Activated CD4-positive, alpha-beta T cell treated with anti-CD3 and anti-CD28 coated beads, Interleukin-2, Interleukin-6, amounts not matched to agents 100 ng/mL and 50 ng/mL, durations not matched to agents 16 hours and 8 hours (primary cell): ENCODE results near the gene YTHDF1.
A peak's percentile ranks its signal among the peaks of the same experiment; 100 is the strongest.
"Not testable (repeated sequence)": the region's sequence is repeated elsewhere in the genome, so short reads cannot be mapped to it uniquely, and the experiment has no call there.

Experiments
- DNase-seq: peaks from one replicate; pipeline ENCODE4 v3.0.0-alpha.2; 2020

Gene YTHDF1

DNA sequence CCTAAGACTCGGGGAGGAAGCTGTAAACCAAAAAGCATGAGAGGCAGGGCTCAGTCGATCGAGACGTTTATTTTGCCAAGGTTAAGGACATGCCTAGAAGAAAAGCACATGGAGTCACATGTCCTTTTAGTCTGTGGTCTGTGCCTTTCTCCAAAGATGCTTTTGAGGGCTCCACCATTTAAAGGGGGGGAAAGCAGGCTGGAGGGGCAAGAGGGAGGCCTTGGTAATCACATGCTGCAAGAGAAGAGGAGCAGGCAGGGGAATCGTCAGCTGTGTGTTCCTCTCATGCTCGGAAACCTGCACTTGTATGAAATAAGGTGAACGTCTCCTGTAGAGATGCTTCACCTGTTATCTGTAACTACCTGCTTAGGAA, 9.1 kb upstream of the YTHDF1 start:
- no peak for DNase-seq

DNA sequence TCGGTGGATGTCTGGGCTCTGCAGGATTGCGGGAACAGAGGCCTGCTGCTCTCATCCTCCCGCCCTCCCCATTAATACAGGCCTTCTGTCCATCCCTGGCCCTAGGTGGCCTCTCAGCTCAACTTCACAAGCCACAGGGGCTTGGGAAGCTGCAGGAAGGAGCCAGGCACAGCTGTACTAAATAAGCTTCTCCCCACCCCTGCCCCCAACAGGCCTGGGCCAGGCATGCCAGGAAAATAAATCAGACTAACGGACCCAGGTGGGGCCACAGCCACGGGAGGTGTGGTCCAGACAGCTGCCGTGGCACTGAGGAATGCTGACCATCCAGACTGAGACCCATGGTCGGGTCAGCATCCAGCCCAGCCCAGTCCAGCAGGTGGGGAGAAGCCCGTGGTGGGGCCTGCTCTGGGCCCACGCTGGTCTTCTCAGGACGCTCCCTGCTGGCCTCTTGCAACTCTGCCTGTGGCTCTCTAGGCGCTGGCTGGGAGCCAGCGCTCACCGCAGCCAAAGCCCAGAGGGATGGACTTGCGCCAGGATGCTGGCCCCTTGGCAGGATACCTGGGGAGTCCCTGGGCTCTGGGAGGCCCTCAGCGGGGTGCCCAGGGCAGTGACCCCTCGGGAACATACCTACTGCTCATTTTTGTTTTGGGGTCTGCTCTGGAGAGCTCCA, 8.6 kb upstream of the YTHDF1 start:
- DNase-seq: no peak

DNA sequence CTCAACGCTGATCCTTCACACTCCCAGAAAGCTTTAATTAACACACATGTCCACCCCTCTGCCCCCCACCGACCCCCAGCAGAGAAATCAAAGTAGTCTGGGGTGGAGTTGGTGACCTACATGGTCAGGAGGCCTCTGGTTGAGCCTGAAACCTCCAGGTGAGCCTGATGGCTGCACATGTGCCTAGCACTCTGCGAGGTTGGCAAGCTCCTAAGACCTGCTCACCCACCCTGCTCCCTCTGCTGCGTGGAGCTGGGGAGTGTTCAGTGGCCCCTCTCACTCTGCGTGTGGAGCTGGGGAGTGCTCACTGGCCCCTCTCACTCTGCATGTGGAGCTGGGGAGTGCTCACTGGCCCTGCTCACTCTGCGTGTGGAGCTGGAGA, 7.9 kb upstream of the YTHDF1 start:
- no peak for DNase-seq

DNA sequence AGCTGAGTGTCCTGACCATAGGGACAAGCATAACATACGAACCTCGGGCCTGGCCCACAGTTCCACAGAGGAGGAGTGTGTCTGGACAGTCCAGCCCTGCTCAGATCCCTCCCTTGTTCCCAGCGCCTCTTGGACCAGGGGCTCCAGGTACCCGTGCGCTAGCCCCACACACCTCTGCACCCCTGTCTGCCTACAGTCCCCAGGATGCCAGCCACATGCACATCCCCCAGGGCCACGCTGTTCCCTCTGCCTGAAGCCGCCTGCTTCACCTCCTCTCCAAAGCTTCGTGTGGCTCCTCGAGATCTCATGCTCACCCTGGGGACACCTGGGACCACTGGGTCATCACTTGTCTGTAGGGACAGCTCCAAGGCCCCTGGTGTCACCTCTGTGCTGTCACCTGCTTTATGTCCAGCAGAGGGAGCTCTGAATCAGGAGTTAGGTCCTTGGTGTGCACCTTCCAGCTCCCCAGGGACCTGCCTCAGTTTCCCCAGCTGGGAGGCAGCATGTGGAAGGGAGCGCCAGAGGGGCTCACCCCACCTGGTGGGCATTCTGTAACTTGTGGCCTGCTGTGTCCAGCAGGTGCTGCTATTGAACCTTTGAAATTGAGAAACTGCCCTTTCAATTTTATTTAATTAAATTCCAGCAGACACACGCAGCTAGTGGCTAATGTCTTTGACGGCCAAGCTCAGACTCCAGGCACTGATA, 7.3 kb upstream of the YTHDF1 start:
- DNase-seq: peak; percentile 63

DNA sequence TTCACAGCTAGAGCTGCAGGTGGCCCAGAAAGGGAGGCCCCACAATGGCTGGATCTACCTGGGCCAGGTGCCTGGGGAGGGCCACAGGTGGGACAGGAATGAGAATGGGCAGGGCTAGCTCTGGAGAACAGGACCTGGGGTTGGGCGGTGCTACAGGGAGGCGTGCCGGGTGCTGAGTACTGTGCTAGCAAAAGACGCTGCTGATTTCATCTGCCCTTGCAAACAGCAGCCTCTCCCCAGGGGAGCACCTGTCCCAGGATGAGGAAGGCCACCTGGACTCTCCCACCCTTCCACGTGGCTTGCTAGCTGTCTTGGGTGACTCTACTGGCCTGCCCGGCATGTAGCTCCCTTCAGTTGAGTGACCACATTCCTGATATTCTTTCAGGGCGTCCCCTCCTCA, 6.6 kb upstream of the YTHDF1 start:
- DNase-seq: no peak

DNA sequence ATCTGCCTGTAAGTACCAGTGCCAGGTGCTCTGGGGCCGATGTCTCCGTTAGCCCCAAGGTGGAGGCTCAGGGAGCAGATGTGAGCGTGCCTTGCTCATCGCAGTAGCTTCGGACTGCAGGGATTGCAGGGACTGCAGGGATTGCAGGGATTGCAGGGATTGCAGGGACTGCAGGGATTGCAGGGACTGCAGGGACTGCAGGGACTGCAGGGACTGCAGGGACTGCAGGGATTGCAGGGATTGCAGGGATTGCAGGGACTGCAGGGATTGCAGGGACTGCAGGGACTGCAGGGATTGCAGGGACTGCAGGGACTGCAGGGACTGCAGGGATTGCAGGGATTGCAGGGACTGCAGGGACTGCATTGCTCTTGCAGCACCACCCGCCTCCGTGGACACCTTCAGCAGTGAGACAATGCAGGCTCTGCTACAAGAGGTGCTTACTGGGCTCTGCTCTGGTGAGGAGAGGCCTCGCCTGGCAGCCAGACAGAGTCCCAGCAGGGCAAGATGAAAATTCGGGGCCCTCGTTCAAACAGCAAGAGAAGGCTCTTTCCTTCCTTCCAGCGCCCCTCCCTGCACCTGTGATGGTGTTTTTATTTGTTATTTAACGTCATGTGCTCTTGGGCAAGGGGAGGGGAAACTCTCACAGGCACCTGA, 5.6 kb upstream of the YTHDF1 start:
- not testable (repeated sequence) for DNase-seq

DNA sequence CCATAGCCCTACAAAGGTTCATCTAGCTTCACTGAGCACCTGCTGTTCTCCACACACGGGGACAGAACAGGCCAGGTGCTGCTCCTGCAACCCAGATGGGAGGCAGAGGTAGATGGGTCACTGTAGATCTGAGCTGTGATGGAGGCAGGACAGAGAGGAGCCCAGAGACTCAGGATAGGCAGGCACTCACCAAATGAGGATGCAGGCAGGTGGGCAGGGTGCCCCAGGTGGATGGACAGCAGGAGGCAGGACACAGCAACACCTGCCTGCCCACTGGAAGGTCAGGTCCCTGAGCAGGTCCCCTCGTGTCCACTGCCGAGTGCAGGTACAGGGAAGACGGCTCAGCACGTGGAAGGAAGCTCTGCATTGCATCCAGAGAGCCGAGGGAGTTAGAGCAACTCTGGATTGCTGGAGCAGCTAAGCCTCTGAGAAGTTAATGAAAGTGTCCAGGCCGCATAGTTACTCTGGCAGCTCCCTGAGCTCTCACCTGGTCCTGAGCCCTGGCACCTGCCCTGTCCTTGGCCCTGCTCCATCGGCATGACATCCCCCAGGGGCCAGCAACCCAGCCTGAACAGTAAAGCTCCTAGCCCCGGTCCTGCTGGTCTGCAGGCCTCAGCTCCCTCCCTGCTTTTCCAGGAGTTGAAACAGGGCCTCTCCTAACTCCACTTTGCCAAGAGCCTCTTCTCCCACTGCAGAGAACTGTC, 4.9 kb upstream of the YTHDF1 start:
- no peak for DNase-seq

DNA sequence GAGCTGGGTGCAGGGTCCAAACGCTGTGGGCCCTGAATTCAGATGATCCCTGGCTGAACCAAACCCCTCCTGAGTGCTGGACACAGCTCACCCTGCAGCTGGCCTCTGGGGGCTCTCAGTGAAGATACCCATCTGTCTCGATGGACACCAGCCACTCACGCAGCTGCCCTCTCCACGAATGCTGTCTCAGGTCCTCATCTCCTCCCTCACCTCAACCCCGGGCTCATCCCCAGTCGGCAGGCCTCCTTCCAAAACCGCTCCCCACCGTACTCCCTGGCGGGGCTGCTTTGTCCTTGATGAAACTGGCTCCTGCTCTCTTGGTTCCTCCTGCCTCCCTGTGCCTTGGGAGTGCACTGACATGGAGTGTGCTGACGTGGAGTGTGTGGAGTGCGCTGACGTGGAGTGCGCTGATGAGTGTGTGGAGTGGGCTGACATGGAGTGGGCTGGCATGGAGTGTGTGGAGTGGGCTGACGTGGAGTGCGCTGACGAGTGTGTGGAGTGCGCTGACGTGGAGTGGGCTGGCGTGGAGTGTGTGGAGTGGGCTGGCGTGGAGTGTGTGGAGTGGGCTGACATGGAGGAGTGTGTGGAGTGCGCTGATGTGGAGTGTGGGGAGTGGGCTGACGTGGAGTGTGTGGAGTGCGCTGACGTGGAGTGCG, 4.1 kb upstream of the YTHDF1 start:
- DNase-seq: no peak

DNA sequence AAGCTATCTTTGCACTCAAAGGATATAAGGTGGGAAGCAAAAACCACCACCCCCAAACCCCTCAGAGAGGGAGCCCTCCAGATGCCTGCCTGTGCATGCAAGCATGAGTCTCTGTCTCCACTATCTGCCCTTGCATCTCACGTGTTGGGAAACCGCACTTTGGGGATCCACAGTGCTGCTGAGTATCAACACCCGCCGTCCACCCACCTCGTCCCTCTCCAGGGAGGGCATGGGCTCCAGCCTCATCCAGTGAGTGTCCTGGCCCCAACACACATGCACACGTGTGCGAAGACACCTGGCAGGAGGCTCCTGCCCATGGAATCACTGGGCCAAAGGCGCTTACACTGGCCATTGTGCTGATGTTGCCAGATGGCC, 3.5 kb upstream of the YTHDF1 start:
- DNase-seq: no peak

DNA sequence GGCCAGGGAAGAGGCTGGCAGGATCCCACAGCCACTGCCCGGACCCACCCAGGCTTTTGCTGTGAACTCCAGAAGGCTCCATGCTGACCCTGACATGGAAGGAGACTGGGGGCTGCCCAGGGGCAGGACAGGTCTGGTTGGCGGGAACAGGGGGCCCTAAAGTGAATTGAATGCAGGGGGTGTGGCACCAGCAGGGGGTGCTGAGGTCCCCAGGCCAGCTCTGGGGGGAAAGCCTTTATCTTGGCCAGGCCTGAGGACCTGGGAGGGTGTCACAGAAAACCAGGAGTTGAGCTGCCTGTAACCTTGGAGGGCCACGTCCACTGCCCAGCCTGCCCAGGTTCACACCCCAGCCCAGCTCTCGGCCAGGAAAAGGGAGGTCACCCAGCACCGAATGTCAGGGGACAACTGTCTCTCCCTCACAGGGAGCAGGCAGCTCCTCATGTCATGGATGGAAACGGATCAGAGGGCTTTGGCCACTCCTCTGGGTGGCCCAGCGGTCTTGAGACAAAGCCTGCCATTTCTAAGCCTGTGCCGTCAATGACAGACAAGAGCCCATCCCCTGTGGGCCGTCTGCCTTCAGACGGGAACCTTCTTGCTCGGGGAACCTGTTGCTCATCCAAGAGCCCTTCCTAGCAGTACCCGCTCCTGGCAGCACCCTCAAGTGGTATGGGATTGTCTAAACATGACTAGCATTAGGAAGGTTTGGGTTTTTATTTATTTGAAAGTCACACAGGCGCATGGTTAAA, 2.9 kb upstream of the YTHDF1 start:
- DNase-seq: no peak

DNA sequence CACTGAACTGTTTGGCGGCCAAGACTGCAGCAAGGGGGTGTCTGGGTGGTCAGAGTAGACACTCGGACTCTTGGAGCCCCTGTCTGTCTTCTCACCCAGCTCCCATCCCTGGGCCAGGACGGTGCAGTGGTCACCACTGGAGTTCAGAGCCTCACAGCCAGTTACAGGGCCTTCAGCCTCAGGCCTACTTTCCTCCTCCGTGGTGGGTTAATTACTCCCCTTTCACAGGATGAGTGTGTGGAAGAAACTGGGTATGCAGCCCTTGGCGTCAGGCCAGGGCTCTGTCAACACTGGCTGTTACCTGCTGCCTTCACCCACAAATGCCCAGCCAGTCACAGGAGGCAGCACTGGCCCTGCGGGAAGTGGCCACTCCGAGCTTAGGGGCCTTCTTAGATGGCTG, 1.8 kb upstream of the YTHDF1 start:
- no peak for DNase-seq

DNA sequence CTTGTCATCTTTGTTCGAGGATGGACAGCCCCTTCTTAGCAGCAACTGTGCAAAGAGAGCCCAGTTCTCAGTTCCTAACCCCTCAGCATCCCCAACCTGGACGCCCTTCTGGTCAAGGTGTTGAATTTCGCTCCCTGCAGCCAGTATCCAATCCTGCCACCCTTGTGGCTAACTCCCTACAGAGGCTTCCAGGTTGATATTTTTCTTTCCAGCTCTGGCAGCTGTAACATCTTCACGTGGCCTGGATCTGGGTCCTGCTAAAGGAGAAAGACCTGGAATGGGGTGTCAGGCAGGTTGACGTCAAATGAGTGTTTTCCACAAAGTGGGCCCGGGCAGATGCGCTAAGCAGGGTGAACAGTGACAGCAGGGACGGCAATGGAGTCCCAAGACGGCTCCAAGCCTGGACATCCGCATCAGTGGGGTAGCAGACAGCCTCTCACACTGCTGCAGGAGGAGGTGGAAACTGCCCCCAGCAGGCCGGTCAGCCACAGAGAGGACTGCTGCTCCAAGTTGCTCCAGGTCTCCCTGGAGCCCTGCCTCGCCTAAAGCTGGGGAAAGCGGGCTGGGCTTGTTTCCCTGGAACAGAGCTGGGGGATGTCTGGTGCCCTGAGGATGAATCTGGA, 1.0 kb upstream of the YTHDF1 start:
- no peak for DNase-seq

DNA sequence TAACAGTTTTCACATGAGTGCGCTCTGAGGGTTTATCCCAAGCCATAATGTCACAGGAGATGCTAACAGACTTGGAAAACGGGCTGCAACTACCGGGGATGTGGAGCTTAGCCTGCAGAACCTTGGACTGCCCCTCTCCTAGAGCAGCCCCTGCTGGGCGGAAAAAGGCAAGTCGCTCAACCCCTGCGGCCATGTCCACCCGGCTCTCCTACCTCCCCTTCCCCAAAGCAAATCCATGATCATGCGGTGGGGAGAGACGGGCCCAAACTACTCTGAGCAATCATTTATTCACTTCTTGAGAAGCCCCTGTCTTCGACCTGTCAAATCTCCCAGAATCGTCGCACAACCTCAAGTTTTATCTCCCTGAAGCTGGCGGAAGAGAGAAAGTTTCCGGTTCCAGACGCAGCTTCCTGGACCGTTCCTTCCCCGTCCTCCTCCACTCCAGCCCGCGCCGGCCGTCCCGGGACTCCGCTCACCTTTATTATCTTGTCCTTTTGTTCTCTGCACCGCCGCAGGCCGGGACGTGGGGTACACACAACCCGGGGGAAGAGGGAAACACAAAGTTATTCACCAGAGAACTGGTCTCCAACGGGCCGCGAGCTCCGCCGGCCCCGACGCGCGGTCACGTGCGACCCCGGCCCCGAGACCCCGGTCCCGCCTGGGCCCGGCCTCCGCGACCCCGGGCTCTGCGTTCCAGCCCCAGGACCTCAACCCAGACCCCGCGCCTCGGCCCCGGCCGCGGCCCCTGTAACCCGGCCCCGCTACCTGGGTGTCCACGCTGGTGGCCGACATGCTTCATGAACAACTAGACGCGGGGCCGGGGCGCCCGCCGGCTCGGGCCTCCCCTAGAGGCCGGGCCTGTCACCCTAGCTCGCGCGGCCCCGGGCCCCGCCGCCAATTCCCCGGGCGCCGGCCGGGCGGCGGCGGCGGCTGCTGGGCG, 560 bp downstream of the YTHDF1 start:
- DNase-seq: peak; percentile 31

DNA sequence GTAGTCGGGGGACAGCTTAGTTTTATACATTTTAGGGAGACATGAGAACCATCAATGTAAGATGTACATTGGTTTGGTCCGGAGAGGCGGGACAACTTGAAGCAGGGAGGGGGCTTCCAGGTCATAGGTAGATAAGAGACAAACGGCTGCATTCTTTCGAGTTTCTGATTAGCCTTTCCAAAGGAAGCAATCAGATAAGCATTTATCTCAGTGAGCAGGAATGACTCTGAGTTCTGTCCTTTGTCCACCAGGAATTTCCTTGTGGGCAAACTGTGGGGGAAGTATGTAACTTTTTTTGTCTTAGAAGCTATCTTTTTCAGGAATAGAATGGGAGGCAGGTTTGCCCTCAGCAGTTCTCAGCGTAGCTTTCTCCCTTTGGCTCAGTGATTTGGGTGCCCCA, 1.4 kb downstream of the YTHDF1 start:
- DNase-seq: no peak

DNA sequence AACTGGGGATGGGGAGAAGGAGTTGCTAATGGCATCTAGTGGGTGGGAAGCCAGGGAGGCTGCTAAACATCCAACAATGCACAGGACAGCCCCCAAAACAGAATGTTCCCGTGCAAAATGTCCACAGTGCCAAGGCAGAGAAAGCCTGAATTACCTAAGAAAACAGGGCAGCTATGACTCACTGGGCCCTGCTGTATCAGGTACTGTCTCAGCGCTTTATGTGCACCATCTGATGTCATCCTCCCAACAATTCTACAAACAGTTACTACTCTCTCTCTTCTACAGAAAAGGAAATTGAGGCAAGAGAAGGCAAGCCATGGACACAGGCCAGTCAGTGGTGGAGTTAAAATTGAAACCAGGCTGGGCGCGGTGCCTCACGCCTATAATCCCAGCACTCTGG, 3.1 kb downstream of the YTHDF1 start:
- DNase-seq: no peak

DNA sequence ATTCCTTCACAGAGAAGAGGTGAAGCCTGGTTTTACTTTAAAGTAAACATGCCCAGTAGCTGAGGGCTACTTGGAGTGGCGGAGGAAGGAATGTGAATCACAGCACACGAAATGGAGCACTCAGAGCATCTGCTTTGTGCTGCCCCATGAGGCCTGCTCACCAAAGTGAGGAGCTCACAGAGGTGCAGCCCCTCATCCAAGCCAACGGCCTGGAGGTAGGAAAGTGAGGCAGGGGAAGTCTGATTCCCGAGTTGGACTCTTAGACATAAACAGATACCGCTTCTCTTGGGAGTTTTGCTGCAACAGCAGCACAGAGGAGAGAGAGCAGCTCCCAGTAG, 3.6 kb downstream of the YTHDF1 start:
- no peak for DNase-seq

DNA sequence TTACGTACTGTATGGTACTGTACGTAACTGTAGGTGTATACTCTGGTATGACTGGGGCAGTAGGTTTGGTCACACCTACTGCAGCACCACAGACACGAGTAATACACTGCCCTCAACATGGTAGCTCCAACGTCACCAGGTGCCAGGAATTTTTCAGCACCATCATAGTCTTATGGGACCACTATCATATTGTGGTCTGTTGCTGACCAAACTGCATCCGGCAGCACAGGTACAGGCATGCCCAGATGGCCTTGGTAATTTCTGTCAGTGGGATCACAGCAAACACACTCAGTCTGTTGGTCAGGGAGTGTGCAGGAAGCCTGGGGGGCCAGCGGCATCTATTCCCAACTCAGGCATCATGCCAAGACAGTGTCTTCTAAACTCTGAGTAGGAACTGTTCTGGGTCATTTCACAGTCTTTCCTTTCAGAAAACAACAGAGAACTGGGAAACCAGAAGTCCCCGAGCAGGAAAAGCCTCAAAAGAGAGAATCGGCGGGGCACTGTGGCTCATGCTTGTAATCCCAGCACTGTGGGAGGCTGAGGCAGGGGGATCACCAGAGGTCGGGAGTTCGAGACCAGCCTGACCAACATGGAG, 5.8 kb downstream of the YTHDF1 start:
- no peak for DNase-seq

DNA sequence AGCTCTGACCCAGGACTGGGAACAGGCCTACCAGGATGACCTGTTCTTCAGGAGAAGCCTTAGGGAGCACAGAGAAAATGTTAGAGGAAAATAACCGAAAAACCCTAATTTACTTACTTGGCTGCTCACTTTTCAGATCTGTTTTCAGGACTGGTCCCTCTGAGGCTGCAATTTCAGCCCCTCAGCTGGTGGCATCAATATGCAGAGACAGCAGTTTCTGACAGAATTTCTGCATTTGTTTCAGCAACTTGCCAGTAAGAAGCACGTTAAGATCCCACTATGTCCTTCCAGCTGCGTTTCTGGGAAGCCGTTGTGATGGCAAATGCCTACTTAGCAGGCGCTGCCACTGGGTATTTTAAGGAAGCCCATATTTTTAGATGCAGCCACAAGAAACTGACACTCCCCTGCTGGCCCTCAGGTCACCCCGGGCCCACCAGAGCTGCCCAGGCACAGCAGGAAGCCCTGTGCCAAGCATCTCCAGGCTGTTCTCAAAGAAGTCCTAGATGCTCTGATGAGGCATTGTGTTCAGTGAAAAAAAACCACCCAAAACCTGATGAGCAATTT, 7.5 kb downstream of the YTHDF1 start:
- no peak for DNase-seq

DNA sequence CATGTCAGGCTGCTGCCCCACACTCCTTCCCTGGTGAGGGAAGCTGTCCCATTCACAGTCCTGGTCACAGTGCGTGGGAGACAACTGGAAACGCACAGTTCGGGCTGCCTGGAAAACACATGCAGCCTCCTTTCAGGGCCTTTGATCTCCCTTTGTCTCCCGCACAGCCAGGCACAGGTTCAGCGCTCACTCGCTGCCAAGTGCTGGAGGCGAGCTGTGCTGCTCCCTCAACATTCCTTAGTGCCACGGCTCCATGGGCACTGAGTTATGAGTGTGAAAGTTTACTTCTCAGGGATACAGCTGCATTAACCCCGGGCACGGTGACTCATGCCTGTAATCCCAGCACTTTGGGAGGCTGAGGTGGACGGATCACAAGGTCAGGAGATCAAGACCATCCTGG, 9.1 kb downstream of the YTHDF1 start:
- DNase-seq: no peak

DNA sequence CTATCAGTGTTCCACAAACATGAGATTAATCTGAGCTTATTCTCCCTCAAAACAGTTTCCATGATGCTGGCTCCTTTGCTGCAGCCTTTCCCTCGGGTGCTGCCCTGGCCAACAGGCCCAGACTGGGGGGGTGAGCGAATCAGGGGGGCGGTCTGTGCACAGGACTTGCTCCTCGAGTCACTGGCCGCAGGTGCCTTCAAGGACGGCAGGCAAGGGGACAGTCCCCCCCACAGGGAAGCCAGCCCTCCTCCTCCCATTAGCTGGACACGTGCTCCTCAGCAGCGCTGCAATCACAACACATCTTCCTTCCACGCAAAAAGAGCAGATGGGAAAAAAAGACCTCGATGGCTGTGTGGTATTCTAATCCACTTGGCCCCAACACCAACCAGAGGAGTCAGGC, 10.0 kb downstream of the YTHDF1 start:
- DNase-seq: no peak
